ENCODE measurements around the gene PTPN6. TPM values are rescaled to one million over a fixed set of nuclear protein-coding genes. Genes with fewer than 3 reads are reported as not detected.

Gene PTPN6
- total and polyA plus RNA-seq, 2 of the 13 experiments (the other 11 are each of a cell fraction or from before 2014, with no cell fraction given), result 10.5 to 10.6 TPM

DNA sequence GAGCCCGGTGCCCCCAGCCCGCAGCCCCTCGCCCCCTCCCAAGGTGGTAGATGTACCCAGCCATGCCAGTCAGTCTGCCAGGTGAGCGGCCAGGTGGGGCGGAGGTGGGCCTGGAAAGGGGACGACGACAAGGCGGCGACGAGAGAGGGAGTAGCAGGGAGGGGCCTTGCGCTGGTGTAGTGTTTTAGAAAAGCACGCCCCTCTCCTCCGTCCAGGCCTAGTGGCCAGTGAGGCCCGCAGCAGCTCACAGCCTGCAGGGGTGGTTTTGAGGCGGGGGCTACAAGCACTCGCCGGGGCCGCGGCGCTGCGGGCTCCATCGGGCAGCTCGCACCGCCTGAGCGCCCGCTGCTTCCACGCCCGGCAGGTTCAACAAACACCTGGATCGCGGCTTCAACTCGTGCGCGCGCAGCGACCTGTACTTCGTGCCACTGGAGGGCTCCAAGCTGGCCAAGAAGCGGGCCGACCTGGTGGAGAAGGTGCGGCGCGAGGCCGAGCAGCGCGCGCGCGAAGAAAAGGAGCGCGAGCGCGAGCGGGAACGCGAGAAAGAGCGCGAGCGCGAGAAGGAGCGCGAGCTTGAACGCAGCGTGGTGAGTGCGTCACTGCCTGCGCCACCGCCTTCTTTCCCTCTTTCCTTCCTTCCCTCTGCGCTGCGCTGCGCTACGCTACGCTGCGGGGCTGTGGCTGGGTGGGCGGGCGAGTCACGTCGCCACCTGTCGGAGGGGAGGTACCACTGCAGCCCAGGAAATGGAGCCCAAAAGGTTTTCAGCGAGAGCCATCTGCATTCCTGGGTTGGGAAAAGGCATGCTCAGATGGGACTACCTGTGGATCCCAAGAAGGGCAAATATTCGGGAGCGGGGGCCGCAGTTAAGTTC, 13.4 kb upstream of the PTPN6 start (continued):
- no peak for TF ChIP-seq RARG (CRISPR knock-in tag; IDR thresholded peaks at IDR 0.05; ENCODE audit: low read depth)
- TF ChIP-seq ZMYM4 (CRISPR knock-in tag; IDR thresholded peaks at IDR 0.05), result peak; percentile 96
- TF ChIP-seq ZHX1 (CRISPR knock-in tag; IDR thresholded peaks at IDR 0.05; ENCODE audit: low read depth), result peak; percentile 95
- TF ChIP-seq ZNF792 (CRISPR knock-in tag; IDR thresholded peaks at IDR 0.05), result peak; percentile 89
- no peak for TF ChIP-seq ZMYM2 (CRISPR knock-in tag; IDR thresholded peaks at IDR 0.05)
- TF ChIP-seq, protein P1, sequence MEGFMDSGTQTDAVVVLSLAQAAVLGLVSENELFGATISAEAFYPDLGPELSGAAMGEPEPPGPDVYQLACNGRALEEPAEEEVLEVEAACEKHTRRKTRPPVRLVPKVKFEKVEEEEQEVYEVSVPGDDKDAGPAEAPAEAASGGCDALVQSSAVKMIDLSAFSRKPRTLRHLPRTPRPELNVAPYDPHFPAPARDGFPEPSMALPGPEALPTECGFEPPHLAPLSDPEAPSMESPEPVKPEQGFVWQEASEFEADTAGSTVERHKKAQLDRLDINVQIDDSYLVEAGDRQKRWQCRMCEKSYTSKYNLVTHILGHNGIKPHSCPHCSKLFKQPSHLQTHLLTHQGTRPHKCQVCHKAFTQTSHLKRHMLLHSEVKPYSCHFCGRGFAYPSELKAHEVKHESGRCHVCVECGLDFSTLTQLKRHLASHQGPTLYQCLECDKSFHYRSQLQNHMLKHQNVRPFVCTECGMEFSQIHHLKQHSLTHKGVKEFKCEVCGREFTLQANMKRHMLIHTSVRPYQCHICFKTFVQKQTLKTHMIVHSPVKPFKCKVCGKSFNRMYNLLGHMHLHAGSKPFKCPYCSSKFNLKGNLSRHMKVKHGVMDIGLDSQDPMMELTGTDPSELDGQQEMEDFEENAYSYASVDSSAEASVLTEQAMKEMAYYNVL (CRISPR knock-in tag; IDR thresholded peaks at IDR 0.05; ENCODE audit: borderline replicate concordance), result peak; percentile 97
- TF ChIP-seq FOXA1 (IDR thresholded peaks at IDR 0.05), result no peak
- peak; percentile 69 for TF ChIP-seq FOXA1 (CRISPR knock-in tag; IDR thresholded peaks at IDR 0.05)
- TF ChIP-seq, protein P2, sequence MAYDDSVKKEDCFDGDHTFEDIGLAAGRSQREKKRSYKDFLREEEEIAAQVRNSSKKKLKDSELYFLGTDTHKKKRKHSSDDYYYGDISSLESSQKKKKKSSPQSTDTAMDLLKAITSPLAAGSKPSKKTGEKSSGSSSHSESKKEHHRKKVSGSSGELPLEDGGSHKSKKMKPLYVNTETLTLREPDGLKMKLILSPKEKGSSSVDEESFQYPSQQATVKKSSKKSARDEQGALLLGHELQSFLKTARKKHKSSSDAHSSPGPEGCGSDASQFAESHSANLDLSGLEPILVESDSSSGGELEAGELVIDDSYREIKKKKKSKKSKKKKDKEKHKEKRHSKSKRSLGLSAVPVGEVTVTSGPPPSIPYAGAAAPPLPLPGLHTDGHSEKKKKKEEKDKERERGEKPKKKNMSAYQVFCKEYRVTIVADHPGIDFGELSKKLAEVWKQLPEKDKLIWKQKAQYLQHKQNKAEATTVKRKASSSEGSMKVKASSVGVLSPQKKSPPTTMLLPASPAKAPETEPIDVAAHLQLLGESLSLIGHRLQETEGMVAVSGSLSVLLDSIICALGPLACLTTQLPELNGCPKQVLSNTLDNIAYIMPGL (CRISPR knock-in tag; IDR thresholded peaks at IDR 0.05; ENCODE audit: borderline replicate concordance in 1 of 2, low read depth in 1 of 2), result peak; percentile 94 to 98
- peak; percentile 33; the same call in 1 of the 2 replicates for TF ChIP-seq ZNF225 (CRISPR knock-in tag; IDR thresholded peaks at IDR 0.05)
- TF ChIP-seq ZNF672 (CRISPR knock-in tag; IDR thresholded peaks at IDR 0.05), result no peak
- 0 out of 2 replicates have a peak, but pooled peaks have one; percentile 39 for TF ChIP-seq DNMT1 (CRISPR knock-in tag; IDR thresholded peaks at IDR 0.05)
- no peak for TF ChIP-seq NR3C1 (CRISPR knock-in tag; IDR thresholded peaks at IDR 0.05)
- no peak for TF ChIP-seq ZNF280D (CRISPR knock-in tag; IDR thresholded peaks at IDR 0.05)
- TF ChIP-seq ZSCAN30 (CRISPR knock-in tag; IDR thresholded peaks at IDR 0.05), result no peak
- TF ChIP-seq ZFAT (CRISPR knock-in tag; conservative IDR thresholded peaks at IDR 0.05), result no peak
- no peak for TF ChIP-seq IKZF4 (CRISPR knock-in tag; IDR thresholded peaks at IDR 0.05; ENCODE audit: borderline replicate concordance, low read depth, not compliant biosample characterization)
- TF ChIP-seq PCBP2 (optimal IDR thresholded peaks at IDR 0.05; ENCODE audit: low read depth, low read length, poor library complexity, severe bottlenecking), result no peak
- TF ChIP-seq ZNF331 (CRISPR knock-in tag; IDR thresholded peaks at IDR 0.05), result peak; percentile 90
- TF ChIP-seq GZF1 (CRISPR knock-in tag; IDR thresholded peaks at IDR 0.05), result no peak
